Testis (tissue), 2 donors: ENCODE results near the gene CSTF3.
"Not testable (repeated sequence)": the region's sequence is repeated elsewhere in the genome, so short reads cannot be mapped to it uniquely, and the experiment has no call there.

Experiments used
- POLR2A ChIP-seq: fragments of 450-650 bp; IDR thresholded peaks from one replicate; pipeline ENCODE4 v1.6.1; 2017; ENCODE audit warnings: antibody characterized with exemption, mild to moderate bottlenecking, moderate library complexity
- TF ChIP-seq, protein P1 (sequence below), 3 experiments: fragments of 450-650 bp in 2 of 3; fragments of 200-600 bp in 1 of 3; sonication (generic) in 1 of 3; IDR thresholded peaks; one replicate each; pipeline ENCODE4 v1.5.1; 2016 to 2019; ENCODE audit warnings: antibody characterized with exemption in 3 of 3, mild to moderate bottlenecking in 2 of 3, moderate library complexity in 1 of 3

DNA sequence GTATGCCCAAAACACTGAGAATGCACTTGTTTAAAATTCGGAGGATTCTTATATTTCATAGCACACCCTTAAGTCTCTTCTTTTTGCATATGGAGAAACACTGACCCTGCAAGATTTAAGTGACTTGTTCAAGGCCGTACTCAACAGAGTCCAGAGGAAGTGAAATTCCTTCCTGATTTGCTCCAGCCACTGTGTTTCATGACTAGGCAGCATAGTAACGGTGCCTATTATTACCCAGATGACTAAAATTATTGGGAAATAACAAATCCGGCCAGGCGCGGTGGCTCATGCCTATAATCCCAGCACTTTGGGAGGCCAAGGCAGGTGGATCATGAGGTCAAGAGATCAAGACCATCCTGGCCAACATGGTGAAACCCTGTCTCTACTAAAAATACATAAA lies 112.6 kb downstream of the CSTF3 start:
- TF ChIP-seq, protein P1, sequence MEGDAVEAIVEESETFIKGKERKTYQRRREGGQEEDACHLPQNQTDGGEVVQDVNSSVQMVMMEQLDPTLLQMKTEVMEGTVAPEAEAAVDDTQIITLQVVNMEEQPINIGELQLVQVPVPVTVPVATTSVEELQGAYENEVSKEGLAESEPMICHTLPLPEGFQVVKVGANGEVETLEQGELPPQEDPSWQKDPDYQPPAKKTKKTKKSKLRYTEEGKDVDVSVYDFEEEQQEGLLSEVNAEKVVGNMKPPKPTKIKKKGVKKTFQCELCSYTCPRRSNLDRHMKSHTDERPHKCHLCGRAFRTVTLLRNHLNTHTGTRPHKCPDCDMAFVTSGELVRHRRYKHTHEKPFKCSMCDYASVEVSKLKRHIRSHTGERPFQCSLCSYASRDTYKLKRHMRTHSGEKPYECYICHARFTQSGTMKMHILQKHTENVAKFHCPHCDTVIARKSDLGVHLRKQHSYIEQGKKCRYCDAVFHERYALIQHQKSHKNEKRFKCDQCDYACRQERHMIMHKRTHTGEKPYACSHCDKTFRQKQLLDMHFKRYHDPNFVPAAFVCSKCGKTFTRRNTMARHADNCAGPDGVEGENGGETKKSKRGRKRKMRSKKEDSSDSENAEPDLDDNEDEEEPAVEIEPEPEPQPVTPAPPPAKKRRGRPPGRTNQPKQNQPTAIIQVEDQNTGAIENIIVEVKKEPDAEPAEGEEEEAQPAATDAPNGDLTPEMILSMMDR (IDR thresholded peaks at IDR 0.05), result not testable (repeated sequence)
- not testable (repeated sequence) for TF ChIP-seq POLR2A
